HG03175 (cell line): ENCODE data around the gene PRRX2.
"Not testable (repeated sequence)": the region's sequence is repeated elsewhere in the genome, so short reads cannot be mapped to it uniquely, and the experiment has no call there.

Source experiments
- ATAC-seq: cut with Tn5 transposase; IDR thresholded peaks from one replicate; pipeline ENCODE4 v1.9.1; 2021; ENCODE audit warnings: mild to moderate bottlenecking, moderate library complexity; ENCODE audit not compliant: unreplicated experiment

Gene PRRX2

DNA sequence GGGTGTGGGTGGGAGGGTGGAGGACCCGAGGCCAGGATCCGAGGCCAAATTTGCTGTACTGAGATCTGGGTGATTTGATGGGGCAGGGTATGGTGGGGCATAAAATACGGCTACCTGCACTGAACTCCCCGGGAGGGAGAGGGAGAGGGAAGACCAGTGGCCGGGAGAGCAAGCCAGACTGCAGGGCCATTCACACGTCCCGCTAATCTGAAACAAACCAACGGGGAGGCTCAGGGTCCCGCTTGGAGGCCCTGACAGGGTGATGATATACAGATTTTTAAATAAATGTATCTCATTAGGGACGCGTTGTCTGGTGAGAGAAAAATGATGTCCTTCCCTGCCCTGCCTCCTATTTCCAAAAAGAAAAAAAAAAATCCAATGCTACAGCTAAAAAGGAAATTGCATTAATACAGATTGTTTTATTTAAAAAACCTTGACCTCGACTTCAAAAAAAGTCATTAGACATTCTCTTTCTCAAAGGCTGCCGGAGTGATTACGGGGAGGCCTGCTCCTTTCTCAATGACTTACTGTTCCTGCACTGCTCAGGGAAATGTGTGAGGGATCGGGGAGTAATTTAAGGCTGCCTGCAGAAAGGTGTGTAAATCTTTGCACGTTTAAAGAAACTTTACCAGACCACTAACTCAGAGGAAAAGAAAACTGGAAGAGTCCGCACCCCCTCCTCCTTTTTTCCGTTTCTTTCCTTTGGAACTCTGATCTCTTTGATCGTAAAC lies 11.5 kb upstream of the PRRX2 start:
- no peak for ATAC-seq

DNA sequence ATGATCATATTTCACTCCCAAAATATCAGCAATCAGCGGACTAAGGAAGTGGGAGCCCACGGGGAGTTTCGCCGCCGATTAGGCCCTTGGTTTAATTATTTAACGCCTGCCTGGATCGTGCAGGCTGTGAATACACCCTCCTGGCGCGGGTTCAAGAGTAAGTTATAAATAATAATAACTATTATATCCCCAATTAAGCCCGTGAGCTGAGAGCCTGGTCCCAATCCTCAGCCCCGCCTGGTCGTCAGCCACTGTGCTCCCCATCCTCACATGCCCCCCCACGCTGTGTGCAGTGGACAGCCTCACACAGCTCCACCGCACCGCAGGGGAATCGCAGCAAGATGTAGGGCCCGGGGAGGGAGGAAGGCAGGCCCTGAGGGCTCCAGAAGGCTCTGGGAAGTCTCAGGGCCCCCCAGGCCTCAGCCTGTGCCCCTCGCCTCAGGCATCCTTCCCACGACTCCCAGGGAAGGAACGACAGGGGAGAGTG lies 10.8 kb upstream of the PRRX2 start:
- no peak for ATAC-seq

DNA sequence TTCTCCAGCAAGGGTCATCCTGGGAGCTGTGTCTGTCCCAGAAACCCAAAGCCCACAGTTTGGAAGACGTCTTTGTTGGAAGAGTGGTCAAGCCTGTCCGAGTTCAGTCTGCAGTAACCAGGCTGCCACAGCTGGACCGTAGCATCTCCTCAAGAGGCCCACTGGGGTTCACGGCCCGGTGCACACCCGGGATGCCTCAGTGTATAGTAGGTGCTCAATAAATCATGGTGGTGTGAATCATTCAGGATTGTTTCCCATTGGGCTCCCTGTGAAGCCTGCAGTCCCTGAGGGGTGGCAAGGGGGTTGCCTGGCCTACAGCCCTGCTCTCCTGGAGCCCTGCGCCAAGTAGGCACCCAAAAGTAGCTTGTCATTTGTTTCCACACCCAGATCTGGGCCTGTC lies 10.3 kb upstream of the PRRX2 start:
- no peak for ATAC-seq

DNA sequence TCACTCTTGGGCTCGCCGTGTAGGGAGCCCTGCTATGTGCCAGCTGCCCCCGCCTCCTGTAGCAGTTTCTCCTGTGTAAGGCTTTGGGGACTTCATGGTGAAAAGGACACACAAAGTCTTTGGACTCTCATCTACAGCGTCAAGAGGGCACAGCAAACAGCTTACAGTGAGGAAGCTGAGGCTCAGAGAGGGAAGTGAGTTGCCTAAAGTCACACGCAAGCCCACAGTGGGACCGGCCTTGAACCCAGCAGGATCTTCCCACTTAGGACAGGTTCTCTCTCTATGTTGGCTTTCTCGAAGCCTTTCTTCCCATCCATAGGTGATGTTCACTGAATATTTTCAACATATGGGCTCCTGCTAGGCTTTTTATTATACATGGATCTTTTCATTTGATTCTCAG lies 9.8 kb upstream of the PRRX2 start:
- ATAC-seq: no peak

DNA sequence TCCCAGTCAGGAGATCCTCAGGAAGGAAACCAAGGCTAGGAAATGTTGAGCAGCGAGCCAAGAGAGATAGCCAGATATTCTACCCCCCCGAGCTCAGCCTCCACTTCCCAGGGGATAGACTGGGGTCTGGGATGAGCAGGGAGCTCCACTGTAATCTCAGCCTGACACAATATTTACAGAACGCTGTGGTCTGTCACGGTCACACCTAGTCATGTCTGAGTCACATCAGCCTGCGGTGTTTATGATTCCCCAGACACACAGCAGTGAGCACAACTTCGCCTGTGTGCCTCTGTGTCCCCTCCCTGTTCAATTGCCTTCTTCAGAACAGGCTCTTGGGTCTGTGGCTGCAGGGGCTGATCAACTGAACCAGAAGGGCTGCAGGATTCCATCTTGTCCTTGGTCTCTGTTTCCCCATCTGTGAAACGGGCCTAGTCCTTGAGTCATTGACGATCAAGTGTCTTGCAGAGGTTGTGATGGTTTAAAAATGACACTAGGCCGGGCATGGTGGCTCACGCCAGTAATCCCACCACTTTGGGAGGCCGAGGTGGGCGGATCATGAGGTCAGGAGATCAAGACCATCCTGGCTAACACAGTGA lies 8.6 kb upstream of the PRRX2 start:
- ATAC-seq: no peak

DNA sequence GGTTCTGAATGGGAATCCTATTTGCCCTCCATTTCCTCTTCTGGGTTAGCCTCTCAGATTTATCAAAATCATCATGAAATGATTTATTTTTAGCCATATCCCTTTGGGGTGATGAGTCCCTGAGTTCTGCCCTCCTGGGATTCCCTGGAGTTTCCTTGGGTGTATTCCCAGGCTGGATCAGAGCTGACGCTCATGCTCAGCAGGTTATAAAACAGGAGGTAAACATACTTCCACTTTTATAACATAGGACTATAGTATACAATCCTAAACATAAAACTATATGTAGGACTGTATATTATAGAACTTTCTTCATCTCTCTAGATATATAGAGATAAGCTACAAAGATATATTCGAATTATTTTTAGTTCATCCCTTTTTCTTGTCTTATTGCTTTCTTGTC lies 4.4 kb upstream of the PRRX2 start:
- ATAC-seq: no peak

DNA sequence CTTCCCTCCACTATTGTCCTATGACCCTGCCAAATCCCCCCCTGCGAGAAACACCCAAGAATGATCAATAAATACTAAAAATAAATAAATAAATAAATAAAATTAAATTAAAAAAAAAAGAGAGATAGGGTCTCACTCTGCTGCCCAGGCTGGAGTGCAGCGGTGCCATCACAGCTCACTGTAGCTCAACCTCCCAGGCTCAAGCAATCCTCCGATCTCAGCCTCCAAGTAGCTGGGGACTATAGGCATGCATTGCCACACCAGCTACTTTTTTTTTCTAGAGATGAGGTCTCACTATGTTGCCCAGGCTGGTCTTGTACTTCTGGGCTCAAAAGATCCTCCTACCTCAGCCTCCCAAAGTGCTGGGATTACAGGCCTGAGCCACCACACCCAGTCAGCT lies 3.2 kb upstream of the PRRX2 start:
- not testable (repeated sequence) for ATAC-seq

DNA sequence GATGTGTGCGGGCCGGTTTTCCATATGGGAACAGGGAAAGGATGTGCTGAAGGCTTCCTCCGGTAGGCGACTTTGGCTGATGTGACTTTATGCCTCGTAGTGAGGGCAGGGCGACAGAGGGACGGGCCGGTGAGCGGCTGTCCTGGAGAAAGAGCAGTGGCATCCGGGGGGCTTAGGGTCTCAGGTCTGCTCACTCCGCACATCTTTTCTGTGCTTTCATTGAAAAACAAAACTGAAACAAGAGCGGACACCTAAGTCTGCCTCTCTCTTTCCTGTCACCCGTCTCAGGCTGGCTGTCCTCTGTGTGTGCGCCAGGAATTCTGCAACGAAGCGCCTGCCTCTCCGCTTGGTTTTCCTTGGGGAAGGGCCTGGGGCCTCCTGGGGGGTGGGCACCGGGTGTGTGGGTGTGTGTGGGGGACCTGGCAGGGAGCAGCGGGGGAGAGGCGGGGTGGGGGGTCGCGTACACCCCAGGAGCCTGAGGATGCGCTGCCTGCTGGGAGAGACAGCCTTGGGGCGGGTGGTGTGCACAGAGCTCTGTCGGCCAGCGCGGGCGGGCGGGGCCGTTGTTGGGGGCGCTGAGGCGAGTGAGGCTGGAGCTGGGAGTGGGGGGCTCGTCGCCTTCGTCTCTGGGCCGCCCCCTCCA lies 580 bp upstream of the PRRX2 start:
- no peak for ATAC-seq

DNA sequence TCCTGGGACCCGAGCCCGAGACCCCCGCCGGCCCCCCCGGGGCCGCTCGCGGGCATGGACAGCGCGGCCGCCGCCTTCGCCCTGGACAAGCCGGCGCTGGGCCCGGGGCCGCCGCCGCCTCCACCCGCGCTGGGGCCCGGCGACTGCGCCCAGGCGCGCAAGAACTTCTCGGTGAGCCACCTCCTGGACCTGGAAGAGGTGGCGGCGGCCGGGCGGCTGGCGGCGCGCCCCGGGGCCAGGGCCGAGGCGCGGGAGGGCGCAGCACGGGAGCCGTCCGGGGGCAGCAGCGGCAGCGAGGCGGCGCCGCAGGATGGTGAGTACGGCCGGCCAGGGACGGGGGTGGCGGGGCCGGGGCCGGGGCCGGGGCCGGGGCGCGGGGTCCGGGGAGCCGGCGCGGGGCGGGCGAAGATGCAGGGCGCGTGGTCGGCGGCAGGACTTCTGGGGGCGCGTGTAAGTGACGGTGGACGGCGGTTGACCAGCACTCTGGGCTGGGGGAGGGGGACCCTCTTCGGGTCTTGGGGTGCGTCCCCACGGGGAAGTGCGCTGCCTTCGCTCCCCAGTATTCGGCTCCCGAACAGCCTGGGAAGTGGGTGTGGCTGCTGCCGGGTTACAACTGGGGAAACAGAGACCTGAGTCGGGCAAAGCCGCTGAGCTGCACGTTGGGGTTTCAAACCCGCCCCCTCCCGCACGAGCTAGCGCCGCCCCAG lies 520 bp downstream of the PRRX2 start:
- ATAC-seq: no peak

DNA sequence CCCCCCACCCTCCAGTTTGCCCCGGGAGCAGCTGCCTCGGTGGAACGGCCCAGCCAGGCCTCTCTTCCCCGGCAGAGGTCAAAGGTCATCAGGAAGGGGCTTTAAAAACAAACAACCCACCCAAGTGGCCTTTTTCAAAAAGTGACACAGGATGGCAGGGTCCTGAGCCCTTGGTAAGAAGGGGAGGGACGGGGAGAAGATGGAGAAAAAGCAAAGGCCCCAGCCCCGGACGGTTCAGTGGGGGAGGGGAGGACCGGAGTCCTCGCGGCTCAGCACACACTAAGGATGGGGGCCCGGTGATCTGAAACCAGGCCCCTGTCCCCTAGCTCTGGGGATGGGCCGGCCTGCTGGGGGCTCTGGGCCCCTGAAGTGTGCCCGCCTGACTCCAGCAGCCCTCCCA lies 1.1 kb downstream of the PRRX2 start:
- ATAC-seq: no peak

DNA sequence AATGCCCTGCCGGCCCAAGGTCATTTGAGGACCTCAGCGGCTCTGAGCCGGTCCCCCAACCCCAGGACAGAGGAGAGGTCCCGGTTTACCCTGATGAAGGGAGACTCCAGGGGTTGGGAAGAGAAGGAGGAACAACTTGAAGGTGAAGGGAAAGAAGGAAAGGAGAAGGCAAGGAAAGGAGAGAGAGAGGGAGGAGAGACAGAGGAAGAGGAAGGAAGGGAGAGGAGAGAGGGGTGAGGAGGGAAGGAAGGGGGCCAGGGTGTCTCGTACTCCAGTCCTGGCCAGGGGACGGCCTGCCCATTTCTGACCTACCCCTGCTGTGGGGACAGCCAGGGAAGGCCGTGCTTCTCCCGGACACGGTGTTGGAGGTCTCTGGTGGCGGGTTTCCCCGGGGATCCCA lies 1.9 kb downstream of the PRRX2 start:
- no peak for ATAC-seq

DNA sequence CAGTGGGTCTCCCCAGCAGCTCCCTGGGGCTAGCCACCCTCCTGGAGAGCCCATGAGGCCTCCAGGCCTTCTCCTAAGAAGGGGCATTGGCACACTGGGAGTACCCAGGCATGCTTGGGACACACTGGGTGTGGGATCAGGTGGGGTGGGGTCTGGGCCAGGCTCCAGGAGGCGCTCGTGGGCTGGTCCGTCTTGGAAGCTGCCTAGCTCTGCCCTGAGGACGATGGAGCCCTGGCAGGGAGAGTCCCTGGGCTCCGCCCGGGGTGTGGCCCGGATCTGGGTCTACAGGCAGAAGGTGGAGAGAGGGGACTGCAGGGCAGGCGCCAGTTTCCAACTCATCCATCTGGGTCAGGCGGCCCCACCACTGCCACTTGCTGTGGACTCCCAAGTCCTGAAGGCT lies 2.4 kb downstream of the PRRX2 start:
- no peak for ATAC-seq

DNA sequence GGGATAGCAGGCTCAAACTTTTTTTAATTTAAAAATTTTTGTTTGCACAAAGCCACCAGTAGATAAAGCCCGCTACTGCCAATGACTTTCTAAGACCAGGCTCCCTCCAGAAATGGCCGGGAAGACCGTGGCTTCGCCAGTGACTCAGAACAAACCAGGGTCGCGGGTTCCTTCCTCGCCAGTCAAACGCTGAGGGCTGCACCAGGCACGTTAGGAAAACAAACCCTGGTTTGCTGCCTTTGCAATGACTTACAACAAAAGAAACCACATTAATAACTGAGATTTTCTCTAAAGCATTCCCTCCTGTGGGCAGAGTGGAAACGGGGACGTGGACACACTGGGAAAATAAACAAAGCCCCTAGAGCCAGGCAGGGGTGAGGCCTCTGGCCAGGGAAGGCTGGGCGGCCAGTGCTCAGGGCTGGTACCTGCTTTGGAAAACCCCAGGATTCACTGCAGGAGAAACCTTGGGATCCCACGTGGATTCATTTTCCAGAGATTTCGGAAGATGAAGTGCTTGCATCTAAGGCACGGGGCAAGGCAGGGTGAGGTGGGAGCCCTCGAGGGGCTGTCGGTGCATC lies 3.8 kb downstream of the PRRX2 start:
- ATAC-seq: no peak

DNA sequence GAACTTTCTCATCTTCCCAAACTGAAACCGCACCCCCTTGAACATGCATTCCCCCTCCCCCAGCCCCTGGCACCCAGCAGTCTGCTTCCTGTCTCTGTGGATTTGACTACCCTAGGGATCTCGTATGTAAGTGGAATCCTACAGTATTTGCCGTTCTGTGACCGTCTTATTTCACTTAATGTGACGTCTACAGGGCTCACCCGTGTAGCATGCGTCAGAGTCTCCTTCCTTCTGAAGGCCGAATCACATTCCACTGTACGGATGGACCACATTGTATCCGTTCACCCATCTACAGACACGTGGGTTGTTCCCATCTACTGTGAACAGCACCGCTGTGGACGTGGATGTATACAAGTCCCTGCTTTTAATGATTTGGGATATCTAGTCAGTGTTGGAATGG lies 4.5 kb downstream of the PRRX2 start:
- ATAC-seq: no peak

DNA sequence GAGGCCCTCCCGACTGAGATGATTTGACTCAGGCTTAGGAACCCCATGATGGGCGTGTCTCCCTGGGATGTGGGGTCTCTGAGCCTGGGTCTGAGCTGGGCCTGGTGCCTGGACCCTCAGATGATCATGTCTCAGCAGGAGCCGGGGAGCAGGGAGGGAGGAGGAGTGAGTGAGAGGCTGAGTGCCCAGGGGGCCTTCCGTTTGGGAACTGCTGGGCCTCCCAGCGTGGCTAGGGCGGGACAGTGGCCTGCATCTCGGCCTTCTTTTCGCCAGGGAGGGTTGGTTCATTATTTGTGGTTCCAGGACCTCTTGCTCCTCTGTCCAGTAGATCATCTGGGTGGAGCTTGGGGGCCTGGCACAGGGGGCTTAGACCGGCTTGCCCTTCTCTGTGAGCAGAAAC lies 5.6 kb downstream of the PRRX2 start:
- no peak for ATAC-seq

DNA sequence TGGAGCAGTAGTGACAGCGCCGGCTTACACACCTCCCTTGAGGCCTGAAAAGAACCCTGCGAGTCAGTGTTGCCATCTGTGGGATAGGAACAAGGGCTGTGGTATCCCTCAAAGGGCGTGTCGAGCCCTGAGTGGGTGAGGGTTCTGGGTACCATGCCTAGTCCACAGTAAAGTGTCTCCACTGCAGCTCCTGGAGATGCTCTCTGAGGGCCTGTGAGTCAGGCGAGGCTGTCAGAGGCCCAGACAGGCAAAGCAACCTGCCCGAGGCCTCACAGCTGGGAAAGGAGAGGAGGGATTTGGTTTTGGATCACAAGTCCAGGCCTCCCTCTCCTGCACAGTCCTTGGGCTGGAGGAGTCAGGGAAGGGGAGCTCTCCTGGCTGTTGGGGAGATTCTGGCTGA lies 6.1 kb downstream of the PRRX2 start:
- no peak for ATAC-seq

DNA sequence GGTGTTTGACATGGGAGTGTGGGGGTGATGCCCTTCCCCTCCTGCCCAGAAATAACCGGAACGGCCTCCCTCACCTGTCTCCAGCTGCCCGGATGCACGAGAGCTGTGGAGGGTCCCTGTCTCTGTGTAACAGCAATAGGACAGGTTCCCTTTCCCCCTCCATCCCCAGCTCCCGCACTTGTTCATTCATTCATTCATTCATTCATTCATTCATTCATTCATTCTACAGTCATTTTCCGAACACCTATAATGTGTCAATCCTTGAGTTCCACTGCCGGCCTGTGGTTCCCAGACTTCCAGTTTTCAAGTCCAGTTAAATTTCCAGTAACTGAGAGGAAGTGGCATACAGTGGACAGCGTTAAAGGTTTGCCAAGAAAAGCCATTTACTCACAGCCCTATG lies 7.3 kb downstream of the PRRX2 start:
- no peak for ATAC-seq

DNA sequence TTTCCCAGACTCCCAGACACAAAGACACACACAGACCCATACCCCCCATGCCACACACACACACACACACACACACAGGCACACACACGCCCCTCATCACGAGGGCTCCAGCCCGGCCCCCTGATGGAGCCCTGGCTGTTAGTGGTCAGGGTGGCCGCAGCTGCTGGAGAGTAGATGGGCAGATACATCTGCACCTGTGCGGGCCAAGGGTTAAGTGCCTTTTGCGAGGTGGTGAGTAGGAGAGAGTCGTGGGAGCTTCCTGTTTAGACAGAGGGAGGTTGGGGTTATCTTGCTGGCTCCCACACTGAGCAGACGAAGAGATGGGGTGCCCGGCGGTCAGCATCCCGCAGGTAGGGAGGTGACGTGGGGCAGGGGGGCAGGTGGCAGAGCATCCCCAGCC lies 8.2 kb downstream of the PRRX2 start:
- no peak for ATAC-seq

DNA sequence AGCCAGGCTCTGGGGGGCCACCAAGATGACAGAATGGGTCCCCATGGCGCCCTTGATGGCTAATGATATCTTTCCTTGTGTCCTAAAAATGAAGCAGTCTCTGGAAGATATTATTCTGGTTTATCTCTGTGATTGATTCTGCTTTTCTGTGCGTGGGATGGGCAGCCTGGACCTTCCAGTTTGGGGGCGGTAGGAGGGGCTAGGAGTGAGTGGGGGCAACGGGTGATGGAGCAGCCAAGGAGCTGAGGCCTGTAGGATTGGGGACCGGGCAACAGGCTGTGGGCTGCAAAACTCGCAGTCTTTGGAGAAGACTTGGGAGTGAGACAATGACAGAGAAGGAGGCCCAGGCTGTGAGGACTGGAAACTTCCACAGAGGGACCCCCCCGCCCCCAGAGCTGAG lies 8.8 kb downstream of the PRRX2 start:
- no peak for ATAC-seq

DNA sequence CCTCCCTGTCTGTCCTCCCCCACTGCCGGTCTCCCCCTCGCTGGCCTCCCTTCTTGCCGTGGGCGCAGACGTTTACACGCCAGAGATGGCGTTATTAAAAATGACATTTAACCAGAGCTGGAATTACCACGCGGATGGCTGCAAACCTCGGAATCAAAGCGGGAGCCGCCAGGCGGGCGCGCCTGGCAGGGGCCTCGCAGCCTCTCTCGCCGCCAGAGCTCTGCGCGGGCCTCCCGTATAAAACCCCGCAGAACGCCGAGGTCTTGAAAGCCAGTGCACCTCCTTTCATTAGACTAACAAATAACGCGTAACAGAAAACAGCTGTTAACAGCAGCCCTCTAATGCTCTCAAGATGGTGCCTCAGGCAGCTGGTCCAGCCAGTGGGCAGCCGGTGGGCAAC lies 10.2 kb downstream of the PRRX2 start:
- ATAC-seq: no peak

DNA sequence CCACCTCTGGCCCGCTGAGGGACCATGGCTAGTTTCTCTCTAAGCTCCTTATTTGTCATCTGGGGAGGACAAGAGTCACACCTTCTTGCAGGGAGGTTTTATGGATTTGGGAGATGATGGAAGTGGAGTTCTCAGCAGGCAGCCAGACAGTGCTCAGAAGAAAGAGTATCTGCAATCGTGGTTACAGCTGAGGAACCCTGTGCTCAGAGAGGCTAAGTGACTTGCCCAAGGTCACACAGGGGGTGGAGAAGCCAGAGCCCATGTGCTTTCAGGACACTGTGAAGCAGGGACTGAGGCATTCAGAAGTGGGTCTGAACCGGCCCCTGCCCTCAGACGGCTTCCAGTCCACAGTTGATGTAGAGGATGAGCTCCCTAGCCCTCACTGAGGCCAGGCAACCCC lies 10.8 kb downstream of the PRRX2 start:
- ATAC-seq: no peak
